Prostate gland (tissue), 2 donors: ENCODE results near the gene TMEM154. TPM values are rescaled to one million over a fixed set of nuclear protein-coding genes. Genes with fewer than 3 reads are reported as not detected.

ENCODE experiments used
- DNase-seq: peaks from one replicate; pipeline ENCODE4 v3.0.0-alpha.2; 2019; ENCODE audit warnings: low spot score
- H3K27ac ChIP-seq, 2 donors: fragments of 200-600 bp; sonication (generic); 2 replicates each; pipeline ENCODE4 v1.5.1; 2017 to 2019
- H3K27me3 ChIP-seq: fragments of 200-600 bp; sonication (generic); replicated peaks from 2 replicates; pipeline ENCODE4 v1.5.1; 2019; ENCODE audit not compliant: insufficient read depth
- H3K36me3 ChIP-seq, 2 donors: fragments of 200-600 bp; sonication (generic); 1 replicate in 1 of 2; 2 replicates in 1 of 2; pipeline versions ENCODE4 v1.5.1 to v1.8.1; 2017 to 2019
- H3K4me1 ChIP-seq: fragments of 200-600 bp; sonication (generic); replicated peaks from 2 replicates; pipeline ENCODE4 v1.5.1; 2019
- H3K4me3 ChIP-seq, 2 donors: fragments of 200-600 bp; sonication (generic); 2 replicates each; pipeline ENCODE4 v1.5.1; 2017 to 2019
- H3K9me3 ChIP-seq: fragments of 200-600 bp; sonication (generic); 2 replicates; pipeline ENCODE4 v1.5.1; 2017
- POLR2A ChIP-seq: fragments of 450-650 bp; IDR thresholded peaks from one replicate; pipeline ENCODE4 v1.6.1; 2016; ENCODE audit warnings: antibody characterized with exemption, mild to moderate bottlenecking
- POLR2AphosphoS5 ChIP-seq: sonication (generic); formaldehyde crosslinking; IDR thresholded peaks from one replicate; pipeline ENCODE4 v1.6.1; 2017; ENCODE audit warnings: antibody characterized with exemption
- WGBS: methylation state at CpG from one replicate; pipeline ENCODE4 v1.1.5; 2018; 5-methylcytosine and 5-hydroxymethylcytosine counted together
- intact Hi-C: fragments of 100-400 bp; cut with DNase I; formaldehyde crosslinking; loops from one replicate; pipeline ENCODE4 v1.14.2; 2022
- total RNA-seq, 2 donors: library from RNA; depleted of rRNA; stranded (reverse); fragments of >200 nt; gene quantifications; one replicate each; pipeline ENCODE4 v1.1.0, GENCODE V29; 2016
- TF ChIP-seq, protein P1 (sequence below), 4 experiments: fragments of 200-600 bp in 2 of 4; fragments of 450-650 bp in 2 of 4; sonication (generic) in 2 of 4; IDR thresholded peaks; 1 replicate in 3 of 4; 2 replicates in 1 of 4; pipeline ENCODE4 v1.5.1; 2016 to 2019; ENCODE audit warnings: antibody characterized with exemption in 4 of 4, mild to moderate bottlenecking in 2 of 4, moderate library complexity in 2 of 4

TMEM154 gene
- total RNA-seq, 2 donors from 2014 or later, result 2.6 to 2.7 TPM

DNA sequence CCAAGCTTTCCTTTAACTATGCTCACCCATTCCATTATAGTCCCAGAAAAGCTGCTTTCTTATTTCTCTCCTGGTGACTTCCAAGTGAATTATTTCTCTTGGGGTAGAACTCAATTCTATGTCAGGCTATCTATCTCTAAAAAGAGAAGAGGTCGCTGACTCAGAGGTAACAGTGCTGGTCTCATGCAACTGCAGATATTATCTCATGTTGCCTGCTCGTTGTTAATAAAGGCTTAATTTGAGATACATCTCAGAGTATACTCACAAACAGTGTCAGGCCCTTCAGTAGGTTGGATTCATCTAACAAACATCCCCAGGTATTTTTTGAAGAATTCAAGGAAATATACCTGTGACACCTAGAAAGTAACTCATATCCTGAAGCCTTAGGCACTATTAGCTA lies 2.7 kb downstream of the TMEM154 start:
- H3K27ac ChIP-seq, result no peak overlapping the region
- DNase-seq, result no peak
- intact Hi-C loops, result no loop called here
- TF ChIP-seq, protein P1, sequence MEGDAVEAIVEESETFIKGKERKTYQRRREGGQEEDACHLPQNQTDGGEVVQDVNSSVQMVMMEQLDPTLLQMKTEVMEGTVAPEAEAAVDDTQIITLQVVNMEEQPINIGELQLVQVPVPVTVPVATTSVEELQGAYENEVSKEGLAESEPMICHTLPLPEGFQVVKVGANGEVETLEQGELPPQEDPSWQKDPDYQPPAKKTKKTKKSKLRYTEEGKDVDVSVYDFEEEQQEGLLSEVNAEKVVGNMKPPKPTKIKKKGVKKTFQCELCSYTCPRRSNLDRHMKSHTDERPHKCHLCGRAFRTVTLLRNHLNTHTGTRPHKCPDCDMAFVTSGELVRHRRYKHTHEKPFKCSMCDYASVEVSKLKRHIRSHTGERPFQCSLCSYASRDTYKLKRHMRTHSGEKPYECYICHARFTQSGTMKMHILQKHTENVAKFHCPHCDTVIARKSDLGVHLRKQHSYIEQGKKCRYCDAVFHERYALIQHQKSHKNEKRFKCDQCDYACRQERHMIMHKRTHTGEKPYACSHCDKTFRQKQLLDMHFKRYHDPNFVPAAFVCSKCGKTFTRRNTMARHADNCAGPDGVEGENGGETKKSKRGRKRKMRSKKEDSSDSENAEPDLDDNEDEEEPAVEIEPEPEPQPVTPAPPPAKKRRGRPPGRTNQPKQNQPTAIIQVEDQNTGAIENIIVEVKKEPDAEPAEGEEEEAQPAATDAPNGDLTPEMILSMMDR (IDR thresholded peaks at IDR 0.05), result no peak
- TF ChIP-seq POLR2AphosphoS5 (no peak), POLR2A (no peak)
- WGBS, result 91% methylated on average over 2 of the region's 2 CpGs
- no peaks in the 10 kb centered on the region for H3K27me3 ChIP-seq
- H3K36me3 ChIP-seq, result no peaks in the 10 kb centered on the region
- no peak overlapping the region for H3K4me3 ChIP-seq
- H3K9me3 ChIP-seq, result no peaks in the 10 kb centered on the region
- H3K4me1 ChIP-seq, result no peaks in the 10 kb centered on the region

DNA sequence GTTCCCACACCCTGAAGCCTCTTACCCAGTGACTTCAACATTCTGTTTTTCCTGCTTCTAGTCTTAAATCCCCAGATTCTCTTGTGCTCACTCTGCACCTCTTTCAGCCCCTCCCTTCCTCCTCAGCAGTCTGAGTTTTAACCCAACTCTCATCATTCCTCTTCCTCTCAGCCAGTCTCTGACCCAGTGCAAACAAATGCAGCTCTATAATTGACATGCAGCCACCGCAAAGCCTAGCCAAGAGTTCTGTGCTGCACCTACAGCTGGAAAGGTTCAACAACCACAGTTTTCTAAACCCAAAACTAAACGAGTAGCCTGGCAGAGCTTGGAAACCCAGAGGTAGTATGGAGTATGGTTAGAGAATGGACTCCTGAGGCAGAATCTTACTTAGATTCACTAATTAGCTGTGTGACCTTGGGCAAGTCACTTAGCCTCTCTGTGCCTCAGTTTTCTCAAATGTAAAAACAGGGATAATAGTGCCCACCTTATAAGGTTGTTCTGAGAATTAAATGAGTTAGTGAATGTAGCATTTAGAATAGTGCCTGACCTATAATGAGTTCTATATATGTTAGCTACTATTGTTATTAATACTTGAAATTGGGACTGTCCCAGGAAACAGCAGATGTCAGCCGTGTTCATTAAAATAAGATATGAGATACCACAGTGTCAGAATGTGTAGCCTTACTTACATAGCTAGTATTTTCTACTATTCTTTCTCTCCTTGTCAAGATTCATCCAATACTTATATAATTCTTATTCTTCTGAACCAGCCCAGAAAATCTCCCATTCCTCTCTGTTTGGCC lies 3.5 kb downstream of the TMEM154 start:
- H3K9me3 ChIP-seq, result no peaks in the 10 kb centered on the region
- 72% methylated on average over 3 of the region's 3 CpGs for WGBS
- no peaks in the 10 kb centered on the region for H3K4me1 ChIP-seq
- no peaks in the 10 kb centered on the region for H3K36me3 ChIP-seq
- H3K27me3 ChIP-seq, result no peaks in the 10 kb centered on the region
- TF ChIP-seq POLR2AphosphoS5 (no peak), POLR2A (no peak)
- TF ChIP-seq, protein P1 (IDR thresholded peaks at IDR 0.05), result no peak
- no peak overlapping the region for H3K4me3 ChIP-seq
- intact Hi-C loops, result no loop called here
- no peak overlapping the region for H3K27ac ChIP-seq
- DNase-seq, result no peak

DNA sequence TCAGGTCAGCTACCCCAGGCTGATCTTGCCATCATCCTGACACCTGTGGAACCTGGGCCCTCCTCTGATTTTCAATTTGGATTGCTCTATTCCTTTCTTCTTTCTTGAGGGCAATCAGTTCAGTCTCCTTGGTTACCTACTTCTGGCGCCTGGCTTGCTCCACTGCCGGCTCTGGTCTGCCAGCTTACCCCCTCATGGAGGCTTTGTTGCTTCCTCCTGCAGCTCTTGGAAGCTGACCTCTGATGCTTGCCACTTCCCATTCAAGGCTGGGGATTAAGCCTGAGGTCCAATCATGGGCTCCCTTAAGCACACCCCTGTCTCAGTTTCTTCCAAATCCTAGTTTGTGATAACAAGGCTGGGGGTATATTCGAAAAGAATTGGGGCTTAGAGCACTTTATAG lies 5.4 kb downstream of the TMEM154 start:
- Histone ChIP-seq H3K36me3 (no peaks in the 10 kb centered on the region), H3K27me3 (no peaks in the 10 kb centered on the region), H3K27ac (no peak overlapping the region), H3K9me3 (no peaks in the 10 kb centered on the region), H3K4me1 (no peaks in the 10 kb centered on the region), H3K4me3 (no peak overlapping the region)
- WGBS, result 93% methylated on average over 3 of the region's 3 CpGs
- no peak for DNase-seq
- intact Hi-C loops, result no loop called here
- TF ChIP-seq POLR2A (no peak), POLR2AphosphoS5 (no peak)
- TF ChIP-seq, protein P1 (IDR thresholded peaks at IDR 0.05), result no peak

DNA sequence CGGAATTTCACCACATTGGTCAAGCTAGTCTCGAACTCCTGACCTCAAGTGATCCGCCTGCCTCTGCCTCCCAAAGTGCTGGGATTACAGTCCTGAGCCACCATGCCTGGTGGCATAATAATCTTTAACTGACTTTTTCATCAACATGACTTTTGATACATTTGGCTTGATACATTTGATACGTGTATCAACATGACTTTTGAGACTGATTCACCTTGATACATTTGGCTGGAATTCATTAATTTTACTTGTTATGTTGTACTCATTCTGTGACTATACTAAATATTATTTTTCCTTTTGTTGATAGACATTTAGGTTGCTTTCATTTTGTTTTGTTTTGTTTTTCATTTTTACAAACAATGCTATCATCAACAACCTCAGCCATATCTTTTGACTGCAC lies 6.3 kb downstream of the TMEM154 start:
- no peak for DNase-seq
- intact Hi-C loops, result no loop called here
- Histone ChIP-seq H3K27me3 (no peaks in the 10 kb centered on the region), H3K9me3 (no peaks in the 10 kb centered on the region), H3K4me1 (no peaks in the 10 kb centered on the region), H3K4me3 (no peak overlapping the region), H3K27ac (no peak overlapping the region), H3K36me3 (no peaks in the 10 kb centered on the region)
- TF ChIP-seq POLR2A, result no peak
- TF ChIP-seq, protein P1 (IDR thresholded peaks at IDR 0.05), result no peak
- TF ChIP-seq POLR2AphosphoS5, result no peak
- WGBS, result 89% methylated on average over 4 of the region's 4 CpGs
